ENCODE data around the gene NPHP3. TPM values are rescaled to one million over a fixed set of nuclear protein-coding genes. Genes with fewer than 3 reads are reported as not detected.

Gene NPHP3
- total and polyA plus RNA-seq, 8 donors, result 3.9 to 213 (median 28.8) TPM

GRCh38 chr3:132637590-132637989 is 84.6 kb downstream of the NPHP3 start:
- intact Hi-C loops (cut with DNase I; ENCODE audit: low total_unique reads), result no loop called here
- H3K9me3 ChIP-seq, result no peaks in the 10 kb centered on the region
- no peak overlapping the region for H3K27ac ChIP-seq
- no peaks in the 10 kb centered on the region for H3K4me1 ChIP-seq
- H3K4me3 ChIP-seq, result no peak overlapping the region
- no peak for TF ChIP-seq POLR2AphosphoS5 (IDR thresholded peaks at IDR 0.05)
- TF ChIP-seq, protein P1, sequence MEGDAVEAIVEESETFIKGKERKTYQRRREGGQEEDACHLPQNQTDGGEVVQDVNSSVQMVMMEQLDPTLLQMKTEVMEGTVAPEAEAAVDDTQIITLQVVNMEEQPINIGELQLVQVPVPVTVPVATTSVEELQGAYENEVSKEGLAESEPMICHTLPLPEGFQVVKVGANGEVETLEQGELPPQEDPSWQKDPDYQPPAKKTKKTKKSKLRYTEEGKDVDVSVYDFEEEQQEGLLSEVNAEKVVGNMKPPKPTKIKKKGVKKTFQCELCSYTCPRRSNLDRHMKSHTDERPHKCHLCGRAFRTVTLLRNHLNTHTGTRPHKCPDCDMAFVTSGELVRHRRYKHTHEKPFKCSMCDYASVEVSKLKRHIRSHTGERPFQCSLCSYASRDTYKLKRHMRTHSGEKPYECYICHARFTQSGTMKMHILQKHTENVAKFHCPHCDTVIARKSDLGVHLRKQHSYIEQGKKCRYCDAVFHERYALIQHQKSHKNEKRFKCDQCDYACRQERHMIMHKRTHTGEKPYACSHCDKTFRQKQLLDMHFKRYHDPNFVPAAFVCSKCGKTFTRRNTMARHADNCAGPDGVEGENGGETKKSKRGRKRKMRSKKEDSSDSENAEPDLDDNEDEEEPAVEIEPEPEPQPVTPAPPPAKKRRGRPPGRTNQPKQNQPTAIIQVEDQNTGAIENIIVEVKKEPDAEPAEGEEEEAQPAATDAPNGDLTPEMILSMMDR (IDR thresholded peaks at IDR 0.05), result no peak
- TF ChIP-seq EP300 (IDR thresholded peaks at IDR 0.05), result no peak
- no peak for TF ChIP-seq POLR2A (IDR thresholded peaks at IDR 0.05)
- WGBS, 5 donors, result 42 to 63% (median 43%) methylated on average over 1 of the region's 1 CpG
- no peaks in the 10 kb centered on the region for H3K27me3 ChIP-seq
- no peak for DNase-seq
- peaks cover 0 to 56% (median 45%) of the 10 kb centered on the region in 4 donors for H3K36me3 ChIP-seq

DNA sequence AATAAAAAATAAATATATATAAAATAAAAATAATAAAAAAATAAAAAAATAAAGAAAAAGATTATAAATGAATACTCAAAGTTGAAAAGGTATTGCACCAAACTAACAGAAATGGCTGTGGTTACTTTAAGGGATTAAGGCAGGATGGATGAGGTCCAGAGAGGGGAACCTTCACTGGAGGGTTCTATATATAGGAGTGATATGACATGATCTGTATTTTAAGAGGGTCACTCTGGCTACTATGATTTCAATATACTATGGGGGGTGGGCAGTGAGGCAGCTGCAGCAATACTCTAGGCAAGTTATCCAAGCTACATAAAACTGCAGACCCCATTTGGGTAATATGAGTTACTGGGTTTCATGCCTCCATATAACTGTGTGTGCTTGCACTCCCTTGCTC is 87.2 kb downstream of the NPHP3 start:
- Histone ChIP-seq H3K36me3 (peaks cover 0 to 47% (median 31%) of the 10 kb centered on the region in 4 donors), H3K27me3 (no peaks in the 10 kb centered on the region), H3K4me3 (no peak overlapping the region), H3K9me3 (no peaks in the 10 kb centered on the region), H3K27ac (no peak overlapping the region), H3K4me1 (no peaks in the 10 kb centered on the region)
- intact Hi-C loops (cut with DNase I; ENCODE audit: low total_unique reads), result no loop called here
- DNase-seq, result no peak
- TF ChIP-seq, protein P1 (IDR thresholded peaks at IDR 0.05), result no peak
- TF ChIP-seq POLR2A (IDR thresholded peaks at IDR 0.05) (no peak), POLR2AphosphoS5 (IDR thresholded peaks at IDR 0.05) (no peak), EP300 (IDR thresholded peaks at IDR 0.05) (no peak)

Other genes starting within 250 kb of the NPHP3 start
- gene ACKR4, start 125.1 kb downstream of the NPHP3 start, total RNA-seq, result 10 to 100 TPM in 1 of 5 donors, 1 to 10 TPM in 3, under 1 TPM in 1; 0.58 to 16.7 (median 1.8) TPM
- gene ACKR4, start 125.1 kb downstream of the NPHP3 start, polyA plus RNA-seq, result 1 to 10 TPM; 1.8 to 4.0 (median 3.5) TPM
- 100 to 1,000 TPM in 1 of 5 donors, 10 to 100 TPM in 4; 17.5 to 137 (median 55.2) TPM for gene ACAD11, start 62.6 kb downstream of the NPHP3 start, total RNA-seq
- 10 to 100 TPM in 1 of 3 donors, 1 to 10 TPM in 2; 2.6 to 10.1 (median 5.2) TPM for gene ACAD11, start 62.6 kb downstream of the NPHP3 start, polyA plus RNA-seq
- 10 to 100 TPM; 33.9 to 88.7 (median 72.7) TPM for gene UBA5, start 62.1 kb downstream of the NPHP3 start, total RNA-seq
- 10 to 100 TPM; 20.2 to 37.9 (median 31.6) TPM for gene UBA5, start 62.1 kb downstream of the NPHP3 start, polyA plus RNA-seq